COR-L47 (cell line): ENCODE results near the gene PLIN4.

Source experiments
- DNase-seq: peaks from one replicate; lab custom pipeline; 2025; lab: John Stamatoyannopoulos, UW

The PLIN4 gene

GRCh38 chr19:4491446-4491845 is 26.8 kb downstream of the PLIN4 start:
- no peak for DNase-seq

- no peak for DNase-seq
Measured at GRCh38 chr19:4488496-4488895, 29.8 kb downstream of the PLIN4 start.

- no peak for DNase-seq
Measured at GRCh38 chr19:4487572-4487971, 30.7 kb downstream of the PLIN4 start.

- no peak for DNase-seq
Measured at GRCh38 chr19:4483385-4483784, 34.9 kb downstream of the PLIN4 start.

- no peak for DNase-seq
Measured at GRCh38 chr19:4482721-4483364, 35.4 kb downstream of the PLIN4 start.

- no peak for DNase-seq
Measured at GRCh38 chr19:4477034-4477801, 41.1 kb downstream of the PLIN4 start.

GRCh38 chr19:4474514-4475022 is 43.7 kb downstream of the PLIN4 start:
- DNase-seq: peak; percentile 71

GRCh38 chr19:4473763-4474513 is 44.3 kb downstream of the PLIN4 start:
- no peak for DNase-seq

- DNase-seq: no peak
Measured at GRCh38 chr19:4473011-4473762, 45.1 kb downstream of the PLIN4 start.

- DNase-seq: no peak
Measured at GRCh38 chr19:4472174-4472974, 45.9 kb downstream of the PLIN4 start, which contains the start of gene HDGFL2. Gene HDGFL2, plus strand, starts transcription at chr19:4472297. Its CDS starts 54 bp downstream, at chr19:4472351.

GRCh38 chr19:4471403-4472173 is 46.7 kb downstream of the PLIN4 start:
- peak; percentile 100 for DNase-seq

- no peak for DNase-seq
Measured at GRCh38 chr19:4467835-4468234, 50.5 kb downstream of the PLIN4 start.

- no peak for DNase-seq
Measured at GRCh38 chr19:4464815-4465581, 53.3 kb downstream of the PLIN4 start.

- peak; percentile 98 for DNase-seq
Measured at GRCh38 chr19:4457654-4458395, 60.5 kb downstream of the PLIN4 start, which contains the start of gene UBXN6. Gene UBXN6, minus strand, starts transcription at chr19:4457794. Its CDS starts 97 bp downstream, at chr19:4457697.

GRCh38 chr19:4456843-4457653 is 61.2 kb downstream of the PLIN4 start:
- peak; percentile 17 for DNase-seq

- DNase-seq: no peak
Measured at GRCh38 chr19:4456476-4456842, 61.8 kb downstream of the PLIN4 start.

GRCh38 chr19:4455719-4456475 is 62.4 kb downstream of the PLIN4 start:
- DNase-seq: peak; percentile 17
